Epithelial cell of proximal tubule (primary cell): ENCODE measurements around the gene CDH20. TPM values are rescaled to one million over a fixed set of nuclear protein-coding genes. Genes with fewer than 3 reads are reported as not detected.

Source experiments
- DNase-seq: peaks from one replicate; pipeline ENCODE4 v3.0.0-alpha.2; 2011; ENCODE audit warnings: low read depth
- H3K4me3 ChIP-seq: 2 replicates; pipeline ENCODE4 v1.5.1; 2011; ENCODE audit warnings: low read depth, mild to moderate bottlenecking, low read length
- total RNA-seq: library from RNA; depleted of rRNA; stranded (reverse); fragments of >200 nt; gene quantifications from 2 replicates; pipeline ENCODE4 v1.2.3, GENCODE V29; 2015
- TF ChIP-seq, protein P1 (sequence below): conservative IDR thresholded peaks from 2 replicates; pipeline ENCODE4 v1.5.1; 2012; ENCODE audit warnings: low read depth, mild to moderate bottlenecking, low read length

Gene CDH20
- total RNA-seq, 1 donor from 2014 or later = not detected

DNA sequence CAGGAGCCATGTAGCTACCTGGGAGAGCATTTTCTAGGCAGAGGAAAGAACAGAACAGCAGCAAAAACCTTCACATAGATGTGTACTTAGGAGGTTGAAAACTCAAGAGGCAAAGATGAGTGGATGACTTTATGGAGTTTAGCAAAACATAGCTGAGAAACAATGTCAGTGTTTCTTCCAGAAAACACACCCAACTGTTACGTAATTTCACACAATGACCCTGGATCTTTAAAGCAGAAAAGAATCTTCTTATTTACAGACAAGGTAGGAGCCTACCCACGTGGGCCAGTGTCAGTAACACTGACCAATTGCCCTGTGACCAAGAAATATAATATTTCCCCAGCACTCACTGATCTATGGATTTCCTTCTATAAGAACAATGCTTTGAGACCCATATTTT is 254.6 kb downstream of the CDH20 start:
- DNase-seq = no peak
- TF ChIP-seq, protein P1, sequence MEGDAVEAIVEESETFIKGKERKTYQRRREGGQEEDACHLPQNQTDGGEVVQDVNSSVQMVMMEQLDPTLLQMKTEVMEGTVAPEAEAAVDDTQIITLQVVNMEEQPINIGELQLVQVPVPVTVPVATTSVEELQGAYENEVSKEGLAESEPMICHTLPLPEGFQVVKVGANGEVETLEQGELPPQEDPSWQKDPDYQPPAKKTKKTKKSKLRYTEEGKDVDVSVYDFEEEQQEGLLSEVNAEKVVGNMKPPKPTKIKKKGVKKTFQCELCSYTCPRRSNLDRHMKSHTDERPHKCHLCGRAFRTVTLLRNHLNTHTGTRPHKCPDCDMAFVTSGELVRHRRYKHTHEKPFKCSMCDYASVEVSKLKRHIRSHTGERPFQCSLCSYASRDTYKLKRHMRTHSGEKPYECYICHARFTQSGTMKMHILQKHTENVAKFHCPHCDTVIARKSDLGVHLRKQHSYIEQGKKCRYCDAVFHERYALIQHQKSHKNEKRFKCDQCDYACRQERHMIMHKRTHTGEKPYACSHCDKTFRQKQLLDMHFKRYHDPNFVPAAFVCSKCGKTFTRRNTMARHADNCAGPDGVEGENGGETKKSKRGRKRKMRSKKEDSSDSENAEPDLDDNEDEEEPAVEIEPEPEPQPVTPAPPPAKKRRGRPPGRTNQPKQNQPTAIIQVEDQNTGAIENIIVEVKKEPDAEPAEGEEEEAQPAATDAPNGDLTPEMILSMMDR = no peak
- H3K4me3 ChIP-seq = no peak overlapping the region

DNA sequence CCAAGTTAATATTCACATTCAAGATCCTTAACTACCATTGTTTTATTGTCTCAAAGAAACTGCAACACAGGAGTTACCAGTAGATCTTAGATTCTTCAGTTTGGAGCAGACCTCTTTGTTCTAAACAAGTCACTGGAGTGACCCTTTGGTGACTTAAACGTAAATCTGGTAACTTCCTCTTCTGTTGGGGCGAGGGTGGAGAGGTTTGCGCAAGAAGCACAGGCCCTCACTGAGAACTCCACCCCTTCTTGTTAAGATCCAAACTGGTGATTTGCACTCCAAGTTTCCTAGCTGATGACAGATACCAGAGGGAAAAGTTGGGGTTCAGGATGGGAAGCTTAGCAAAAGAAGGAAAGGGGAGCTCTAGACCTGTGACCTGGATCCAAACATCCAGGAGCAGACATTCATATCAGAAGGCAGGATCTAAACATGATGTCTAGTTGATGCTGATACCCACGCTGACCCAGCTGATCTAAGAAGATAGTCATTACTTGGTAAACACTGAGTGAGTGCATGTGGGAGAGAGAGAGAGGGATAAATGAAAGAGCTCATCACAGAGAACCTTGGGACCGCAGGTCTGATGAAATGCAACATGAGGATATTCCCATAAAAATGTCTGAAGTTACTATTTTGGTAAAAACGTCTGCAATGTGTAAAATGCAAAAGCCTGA is 256.0 kb downstream of the CDH20 start:
- no peak overlapping the region for H3K4me3 ChIP-seq
- TF ChIP-seq, protein P1 = no peak
- no peak for DNase-seq

DNA sequence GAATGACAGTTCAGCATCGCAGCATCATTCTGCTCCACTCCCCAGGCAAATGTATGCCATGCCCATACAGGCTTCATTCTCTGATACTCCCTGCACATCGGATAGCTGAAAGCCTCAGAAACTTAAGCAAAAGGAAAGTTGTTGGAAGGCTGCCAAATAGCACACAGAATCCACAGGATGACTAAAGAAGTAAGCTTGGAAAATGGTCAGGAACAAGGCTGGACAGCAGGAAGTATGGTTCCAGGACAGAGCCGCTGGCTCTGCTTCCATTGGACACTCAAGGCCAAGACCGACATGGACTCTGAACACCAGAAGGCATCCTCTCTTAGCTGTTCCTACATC is 256.5 kb downstream of the CDH20 start:
- TF ChIP-seq, protein P1 = no peak
- no peak overlapping the region for H3K4me3 ChIP-seq
- DNase-seq = no peak

DNA sequence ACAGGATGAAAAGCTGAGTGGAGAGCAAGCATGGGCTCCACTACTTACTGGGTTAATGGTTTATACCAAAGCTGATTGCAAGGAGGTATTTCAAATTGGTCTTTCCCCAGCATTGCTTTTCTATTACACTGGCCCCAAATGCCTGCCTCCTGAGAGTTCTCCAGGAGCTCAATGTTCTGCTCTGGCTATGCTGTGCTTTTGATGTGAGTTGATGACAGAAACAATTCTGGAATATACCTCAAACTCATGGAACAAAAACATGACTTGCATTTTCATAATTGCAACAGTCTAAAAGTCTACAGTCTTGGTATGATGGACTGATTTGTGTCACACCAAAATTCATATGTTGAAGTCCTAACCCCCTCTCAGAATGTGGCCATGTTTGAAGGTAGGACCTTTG is 258.0 kb downstream of the CDH20 start:
- TF ChIP-seq, protein P1 = no peak
- DNase-seq = no peak
- no peak overlapping the region for H3K4me3 ChIP-seq

DNA sequence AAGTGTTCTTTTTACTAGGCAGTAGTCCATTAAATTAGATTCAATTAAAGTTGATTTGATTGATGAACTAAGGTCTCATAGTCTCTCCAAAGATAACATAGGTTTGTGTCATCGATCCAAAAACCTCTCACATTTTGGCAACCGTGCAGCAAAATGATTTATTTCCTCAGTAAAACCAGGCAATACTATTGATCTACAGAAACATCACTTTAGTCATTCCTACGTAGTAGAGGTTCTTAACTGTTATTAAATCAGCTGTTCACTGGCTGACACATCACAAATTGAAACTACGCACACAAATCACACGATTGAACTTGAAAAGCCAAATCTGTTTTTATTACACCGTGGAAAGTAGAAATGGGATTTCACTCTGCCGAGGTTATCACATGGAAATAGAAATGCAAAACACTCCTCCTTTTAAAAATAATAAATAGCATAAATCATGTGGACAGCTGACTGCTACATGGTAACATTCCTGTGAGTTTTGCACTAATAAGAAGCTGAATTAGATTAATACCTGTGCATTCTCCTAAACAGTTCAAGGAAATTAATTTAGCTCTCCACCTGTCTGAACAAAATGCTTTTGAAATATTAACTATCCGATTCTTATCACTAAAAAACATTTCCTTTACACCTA is 262.5 kb downstream of the CDH20 start:
- no peak for DNase-seq
- H3K4me3 ChIP-seq = no peak overlapping the region
- TF ChIP-seq, protein P1 = no peak

DNA sequence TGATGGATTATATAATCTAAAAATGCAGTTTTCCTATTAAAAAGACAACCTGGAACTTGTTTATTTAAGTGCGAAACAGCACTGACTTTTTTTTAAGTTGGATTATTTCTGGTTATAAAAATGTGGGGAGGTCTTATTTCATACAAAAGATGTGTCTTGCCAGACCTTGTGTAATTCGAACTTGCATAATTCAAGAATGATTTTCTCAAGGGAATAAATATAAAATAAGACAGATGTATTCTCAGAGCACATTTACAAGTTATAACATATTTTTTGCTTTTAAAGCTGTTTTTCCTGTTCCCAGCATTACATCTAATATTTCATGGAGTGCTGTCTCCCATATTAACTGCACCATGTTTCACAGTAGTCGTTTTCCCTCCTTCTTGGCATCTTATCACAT is 263.1 kb downstream of the CDH20 start:
- TF ChIP-seq, protein P1 = no peak
- H3K4me3 ChIP-seq = no peak overlapping the region
- no peak for DNase-seq

DNA sequence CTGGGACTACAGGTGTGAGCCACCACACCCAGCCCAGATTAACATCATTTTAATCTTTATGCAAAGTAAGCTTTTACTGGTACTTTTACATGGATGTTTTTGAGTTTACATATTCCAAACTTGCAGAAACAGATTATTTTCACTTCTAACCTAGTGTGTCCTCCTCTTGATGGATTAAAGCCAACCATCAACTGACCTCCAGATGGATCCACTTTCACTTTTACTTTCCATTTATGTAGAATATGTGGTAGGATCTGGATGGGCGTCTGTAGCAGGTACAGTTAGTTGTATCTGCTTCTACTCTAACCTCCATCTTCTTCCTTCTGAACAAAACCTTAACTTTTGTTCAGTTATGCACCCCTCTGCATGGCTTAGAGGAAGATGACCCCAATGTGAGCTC is 264.1 kb downstream of the CDH20 start:
- H3K4me3 ChIP-seq = no peak overlapping the region
- DNase-seq = no peak
- TF ChIP-seq, protein P1 = no peak
